ENCODE data around the gene ZFP36.
"Not testable (repeated sequence)": the region's sequence is repeated elsewhere in the genome, so short reads cannot be mapped to it uniquely, and the experiment has no call there.

The ZFP36 gene

GRCh38 chr19:39406656-39407409, at the start of gene ZFP36:
Gene ZFP36 (plus strand): TSS chr19:39406847. CDS start chr19:39406905, 58 bp downstream.
- DNase-seq = peak; percentile 94

GRCh38 chr19:39359026-39359425, 47.6 kb upstream of the ZFP36 start:
- DNase-seq = no peak

GRCh38 chr19:39360599-39360998, 46.0 kb upstream of the ZFP36 start:
- no peak for DNase-seq

GRCh38 chr19:39362682-39363657, 43.7 kb upstream of the ZFP36 start:
- DNase-seq = no peak

GRCh38 chr19:39363901-39364457, 42.7 kb upstream of the ZFP36 start:
- no peak for DNase-seq

- no peak for DNase-seq
These were observed 41.1 kb upstream of the ZFP36 start for GRCh38 chr19:39365531-39365930.

- no peak for DNase-seq
These were observed 37.4 kb upstream of the ZFP36 start for GRCh38 chr19:39369200-39369599.

- no peak for DNase-seq
These were observed 35.9 kb upstream of the ZFP36 start for GRCh38 chr19:39370735-39371134.

GRCh38 chr19:39372047-39372802, 34.4 kb upstream of the ZFP36 start:
- no peak for DNase-seq

- DNase-seq = no peak
These were observed 33.7 kb upstream of the ZFP36 start for GRCh38 chr19:39372941-39373340.

- no peak for DNase-seq
These were observed 30.7 kb upstream of the ZFP36 start for GRCh38 chr19:39375929-39376328.

- no peak for DNase-seq
These were observed 29.0 kb upstream of the ZFP36 start for GRCh38 chr19:39377373-39378362.

GRCh38 chr19:39379366-39379765, 27.3 kb upstream of the ZFP36 start:
- DNase-seq = not testable (repeated sequence)

- DNase-seq = no peak
These were observed 26.7 kb upstream of the ZFP36 start for GRCh38 chr19:39379865-39380396.

- DNase-seq = no peak
These were observed 25.8 kb upstream of the ZFP36 start for GRCh38 chr19:39380521-39381502.

- DNase-seq = no peak
These were observed 24.6 kb upstream of the ZFP36 start for GRCh38 chr19:39381910-39382611.

GRCh38 chr19:39382991-39383828, 23.4 kb upstream of the ZFP36 start:
- no peak for DNase-seq

All from CD4-positive, alpha-beta T cell treated with Interleukin-12 subunit alpha and Interleukin-12 subunit beta, for 1 hour (primary cell).